HG03097 (cell line): Measurements from ENCODE around the gene EEF1B2.
"Not testable (repeated sequence)": the region's sequence is repeated elsewhere in the genome, so short reads cannot be mapped to it uniquely, and the experiment has no call there.

ENCODE experiments used
- ATAC-seq: cut with Tn5 transposase; IDR thresholded peaks from one replicate; pipeline ENCODE4 v1.9.1; 2021; ENCODE audit not compliant: unreplicated experiment, low FRiP score

Gene EEF1B2

GRCh38 chr2:206159346-206160124 is at the start of gene EEF1B2, which contains the start of gene NDUFS1:
TSS of gene EEF1B2 (plus strand) at chr2:206159895. CDS start at chr2:206159980, 85 bp downstream.
TSS of gene NDUFS1 (minus strand) at chr2:206159444. CDS start at chr2:206153678, 5,766 bp downstream.
- peak; percentile 90 for ATAC-seq

GRCh38 chr2:206112108-206112507 is 47.6 kb upstream of the EEF1B2 start:
- no peak for ATAC-seq

GRCh38 chr2:206112846-206113547 is 46.7 kb upstream of the EEF1B2 start:
- no peak for ATAC-seq

- ATAC-seq: no peak
Observed at GRCh38 chr2:206115026-206115578, 44.6 kb upstream of the EEF1B2 start.

- no peak for ATAC-seq
Observed at GRCh38 chr2:206116278-206116677, 43.4 kb upstream of the EEF1B2 start.

GRCh38 chr2:206122569-206122968 is 37.1 kb upstream of the EEF1B2 start:
- not testable (repeated sequence) for ATAC-seq

GRCh38 chr2:206125901-206126300 is 33.8 kb upstream of the EEF1B2 start:
- no peak for ATAC-seq

GRCh38 chr2:206127656-206128055 is 32.0 kb upstream of the EEF1B2 start:
- no peak for ATAC-seq

GRCh38 chr2:206143451-206143850 is 16.2 kb upstream of the EEF1B2 start:
- ATAC-seq: no peak

GRCh38 chr2:206144383-206144782 is 15.3 kb upstream of the EEF1B2 start:
- ATAC-seq: no peak

- ATAC-seq: no peak
Observed at GRCh38 chr2:206145665-206146064, 14.0 kb upstream of the EEF1B2 start.

GRCh38 chr2:206149330-206149729 is 10.4 kb upstream of the EEF1B2 start:
- ATAC-seq: no peak

GRCh38 chr2:206150168-206150567 is 9.5 kb upstream of the EEF1B2 start:
- ATAC-seq: no peak

GRCh38 chr2:206150631-206151030 is 9.1 kb upstream of the EEF1B2 start:
- no peak for ATAC-seq

- ATAC-seq: no peak
Observed at GRCh38 chr2:206154197-206154596, 5.5 kb upstream of the EEF1B2 start.

- not testable (repeated sequence) for ATAC-seq
Observed at GRCh38 chr2:206157014-206157413, 2.7 kb upstream of the EEF1B2 start.

- ATAC-seq: peak; percentile 25
Observed at GRCh38 chr2:206158563-206159345, 941 bp upstream of the EEF1B2 start.

GRCh38 chr2:206160125-206160806 is 571 bp downstream of the EEF1B2 start:
- ATAC-seq: no peak

- no peak for ATAC-seq
Observed at GRCh38 chr2:206160807-206161179, 1.1 kb downstream of the EEF1B2 start.

- ATAC-seq: not testable (repeated sequence)
Observed at GRCh38 chr2:206162401-206162800, 2.7 kb downstream of the EEF1B2 start.
